ENCODE data around the gene SERPINI1. TPM values are rescaled to one million over a fixed set of nuclear protein-coding genes. Genes with fewer than 3 reads are reported as not detected.
"Not testable (repeated sequence)": the region's sequence is repeated elsewhere in the genome, so short reads cannot be mapped to it uniquely, and the experiment has no call there.

Gene SERPINI1
- polyA plus RNA-seq, 4 donors, result 0.54 to 5.6 (median 5.4) TPM; not detected in 1

GRCh38 chr3:167813169-167814123, 77.9 kb downstream of the SERPINI1 start:
- DNase-seq, result no peak
- no peaks in the 10 kb centered on the region for H3K36me3 ChIP-seq (ENCODE audit: control insufficient read depth in 3 of 3, insufficient read depth in 2 of 3, low read depth in 1 of 3, low read length in 3 of 3)
- 30 to 48% (median 47%) methylated on average over 6 of the region's 6 CpGs for WGBS, 3 donors
- no peaks in the 10 kb centered on the region for H3K9me3 ChIP-seq (ENCODE audit: control insufficient read depth in 2 of 2, insufficient read depth in 1 of 2, low read depth in 1 of 2, low read length in 1 of 2)
- no peaks in the 10 kb centered on the region for H3K4me1 ChIP-seq (ENCODE audit: control insufficient read depth in 3 of 3, insufficient read depth in 2 of 3, low read depth in 1 of 3, low read length in 2 of 3)
- no peak for FAIRE-seq
- no peak overlapping the region for H3K27ac ChIP-seq (ENCODE audit: low read depth in 1 of 3, low read length in 2 of 3)
- H3K27me3 ChIP-seq (ENCODE audit: control insufficient read depth in 3 of 3, insufficient read depth in 3 of 3, low read length in 3 of 3), result no peaks in the 10 kb centered on the region
- no peak overlapping the region for H3K4me3 ChIP-seq (ENCODE audit: low read depth in 1 of 3, low read length in 3 of 3)

GRCh38 chr3:167814441-167814951, 79.0 kb downstream of the SERPINI1 start:
- WGBS, 3 donors, result 49 to 79% (median 77%) methylated on average over 4 of the region's 4 CpGs
- DNase-seq, result no peak

DNA sequence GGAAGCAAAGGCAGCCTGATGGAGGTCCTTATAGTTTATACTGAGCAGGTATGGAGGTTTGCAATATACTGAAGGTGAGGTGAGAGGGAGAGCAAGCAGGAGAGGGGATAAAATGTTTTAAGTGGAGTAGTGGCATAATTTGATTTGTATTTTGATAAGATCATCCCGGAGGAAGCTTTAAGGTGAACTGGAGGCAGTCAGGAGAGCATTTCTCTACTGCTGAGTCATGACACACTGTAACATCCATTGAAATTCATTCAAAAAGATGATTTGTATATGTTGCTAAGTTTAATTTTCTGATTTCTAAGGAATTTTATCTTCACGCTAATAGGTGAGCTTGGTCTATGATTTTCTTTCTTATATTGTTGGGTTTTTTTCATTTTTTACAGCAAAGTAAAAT, 81.4 kb downstream of the SERPINI1 start:
- Histone ChIP-seq H3K27me3 (ENCODE audit: control insufficient read depth in 3 of 3, insufficient read depth in 3 of 3, low read length in 3 of 3) (no peaks in the 10 kb centered on the region), H3K27ac (ENCODE audit: low read depth in 1 of 3, low read length in 2 of 3) (no peak overlapping the region), H3K36me3 (ENCODE audit: control insufficient read depth in 3 of 3, insufficient read depth in 2 of 3, low read depth in 1 of 3, low read length in 3 of 3) (no peaks in the 10 kb centered on the region), H3K4me3 (ENCODE audit: low read depth in 1 of 3, low read length in 3 of 3) (no peak overlapping the region), H3K9me3 (ENCODE audit: control insufficient read depth in 2 of 2, insufficient read depth in 1 of 2, low read depth in 1 of 2, low read length in 1 of 2) (no peaks in the 10 kb centered on the region), H3K4me1 (ENCODE audit: control insufficient read depth in 3 of 3, insufficient read depth in 2 of 3, low read depth in 1 of 3, low read length in 2 of 3) (no peaks in the 10 kb centered on the region)
- FAIRE-seq, result no peak
- DNase-seq, result no peak
- WGBS, 3 donors, result 65 to 78% (median 77%) methylated on average over 2 of the region's 2 CpGs

More at GRCh38 chr3:167814441-167814951, 79.0 kb downstream of the SERPINI1 start:
- no peaks in the 10 kb centered on the region for H3K4me1 ChIP-seq (ENCODE audit: control insufficient read depth in 3 of 3, insufficient read depth in 2 of 3, low read depth in 1 of 3, low read length in 2 of 3)
- no peak overlapping the region for H3K27ac ChIP-seq (ENCODE audit: low read depth in 1 of 3, low read length in 2 of 3)
- H3K27me3 ChIP-seq (ENCODE audit: control insufficient read depth in 3 of 3, insufficient read depth in 3 of 3, low read length in 3 of 3), result no peaks in the 10 kb centered on the region
- H3K9me3 ChIP-seq (ENCODE audit: control insufficient read depth in 2 of 2, insufficient read depth in 1 of 2, low read depth in 1 of 2, low read length in 1 of 2), result no peaks in the 10 kb centered on the region
- no peak overlapping the region for H3K4me3 ChIP-seq (ENCODE audit: low read depth in 1 of 3, low read length in 3 of 3)
- no peaks in the 10 kb centered on the region for H3K36me3 ChIP-seq (ENCODE audit: control insufficient read depth in 3 of 3, insufficient read depth in 2 of 3, low read depth in 1 of 3, low read length in 3 of 3)
- no peak for FAIRE-seq

GRCh38 chr3:167820102-167820865, 84.8 kb downstream of the SERPINI1 start:
- no peak overlapping the region for H3K4me3 ChIP-seq (ENCODE audit: low read depth in 1 of 3, low read length in 3 of 3)
- H3K27me3 ChIP-seq (ENCODE audit: control insufficient read depth in 3 of 3, insufficient read depth in 3 of 3, low read length in 3 of 3), result no peaks in the 10 kb centered on the region
- H3K9me3 ChIP-seq (ENCODE audit: control insufficient read depth in 2 of 2, insufficient read depth in 1 of 2, low read depth in 1 of 2, low read length in 1 of 2), result no peaks in the 10 kb centered on the region
- no peak overlapping the region for H3K27ac ChIP-seq (ENCODE audit: low read depth in 1 of 3, low read length in 2 of 3)
- no peaks in the 10 kb centered on the region for H3K36me3 ChIP-seq (ENCODE audit: control insufficient read depth in 3 of 3, insufficient read depth in 2 of 3, low read depth in 1 of 3, low read length in 3 of 3)
- FAIRE-seq (no peak), DNase-seq (no peak)
- no peaks in the 10 kb centered on the region for H3K4me1 ChIP-seq (ENCODE audit: control insufficient read depth in 3 of 3, insufficient read depth in 2 of 3, low read depth in 1 of 3, low read length in 2 of 3)
- WGBS, 3 donors, result 90% methylated on average over 12 of the region's 12 CpGs

GRCh38 chr3:167821248-167821805, 85.8 kb downstream of the SERPINI1 start:
- no peaks in the 10 kb centered on the region for H3K9me3 ChIP-seq (ENCODE audit: control insufficient read depth in 2 of 2, insufficient read depth in 1 of 2, low read depth in 1 of 2, low read length in 1 of 2)
- H3K36me3 ChIP-seq (ENCODE audit: control insufficient read depth in 3 of 3, insufficient read depth in 2 of 3, low read depth in 1 of 3, low read length in 3 of 3), result no peaks in the 10 kb centered on the region
- no peak overlapping the region for H3K4me3 ChIP-seq (ENCODE audit: low read depth in 1 of 3, low read length in 3 of 3)
- FAIRE-seq (no peak), DNase-seq (no peak)
- no peaks in the 10 kb centered on the region for H3K4me1 ChIP-seq (ENCODE audit: control insufficient read depth in 3 of 3, insufficient read depth in 2 of 3, low read depth in 1 of 3, low read length in 2 of 3)
- no peaks in the 10 kb centered on the region for H3K27me3 ChIP-seq (ENCODE audit: control insufficient read depth in 3 of 3, insufficient read depth in 3 of 3, low read length in 3 of 3)
- H3K27ac ChIP-seq (ENCODE audit: low read depth in 1 of 3, low read length in 2 of 3), result no peak overlapping the region
- WGBS, 3 donors, result 95 to 96% (median 95%) methylated on average over 12 of the region's 12 CpGs

GRCh38 chr3:167823738-167824137, 88.2 kb downstream of the SERPINI1 start:
- DNase-seq (no peak), FAIRE-seq (no peak)
- Histone ChIP-seq H3K9me3 (ENCODE audit: control insufficient read depth in 2 of 2, insufficient read depth in 1 of 2, low read depth in 1 of 2, low read length in 1 of 2) (no peaks in the 10 kb centered on the region), H3K36me3 (ENCODE audit: control insufficient read depth in 3 of 3, insufficient read depth in 2 of 3, low read depth in 1 of 3, low read length in 3 of 3) (no peaks in the 10 kb centered on the region), H3K27ac (ENCODE audit: low read depth in 1 of 3, low read length in 2 of 3) (no peak overlapping the region), H3K4me1 (ENCODE audit: control insufficient read depth in 3 of 3, insufficient read depth in 2 of 3, low read depth in 1 of 3, low read length in 2 of 3) (no peaks in the 10 kb centered on the region), H3K27me3 (ENCODE audit: control insufficient read depth in 3 of 3, insufficient read depth in 3 of 3, low read length in 3 of 3) (no peaks in the 10 kb centered on the region), H3K4me3 (ENCODE audit: low read depth in 1 of 3, low read length in 3 of 3) (no peak overlapping the region)
- 73 to 79% (median 78%) methylated on average over 3 of the region's 3 CpGs for WGBS, 3 donors

DNA sequence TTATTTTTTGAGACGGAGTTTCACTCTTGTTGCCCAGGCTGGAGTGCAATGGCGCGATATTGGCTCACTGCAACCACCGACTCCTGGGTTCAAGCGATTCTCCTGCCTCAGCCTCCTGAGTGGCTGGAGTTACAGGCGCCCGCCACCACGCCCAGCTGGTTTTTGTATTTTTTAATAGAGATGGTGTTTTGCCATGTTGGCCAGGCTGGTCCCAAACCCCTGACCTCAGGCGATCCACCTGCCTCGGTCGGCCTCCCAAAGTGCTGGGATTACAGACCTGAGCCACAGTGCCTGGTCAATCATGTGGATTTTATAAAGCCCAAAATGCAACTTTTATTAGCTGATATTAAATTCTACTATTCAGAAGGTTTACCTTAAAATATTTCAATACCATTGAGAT, 92.1 kb downstream of the SERPINI1 start:
- WGBS, 3 donors, result 94 to 97% (median 97%) methylated on average over 11 of the region's 11 CpGs
- not testable (repeated sequence) for H3K9me3 ChIP-seq (ENCODE audit: control insufficient read depth in 2 of 2, insufficient read depth in 1 of 2, low read depth in 1 of 2, low read length in 1 of 2); H3K27me3 ChIP-seq (ENCODE audit: control insufficient read depth in 3 of 3, insufficient read depth in 3 of 3, low read length in 3 of 3); DNase-seq; H3K4me3 ChIP-seq (ENCODE audit: low read depth in 1 of 3, low read length in 3 of 3); H3K27ac ChIP-seq (ENCODE audit: low read depth in 1 of 3, low read length in 2 of 3); H3K36me3 ChIP-seq (ENCODE audit: control insufficient read depth in 3 of 3, insufficient read depth in 2 of 3, low read depth in 1 of 3, low read length in 3 of 3); FAIRE-seq; H3K4me1 ChIP-seq (ENCODE audit: control insufficient read depth in 3 of 3, insufficient read depth in 2 of 3, low read depth in 1 of 3, low read length in 2 of 3)

GRCh38 chr3:167829071-167829470, 93.5 kb downstream of the SERPINI1 start:
- Histone ChIP-seq H3K27me3 (ENCODE audit: control insufficient read depth in 3 of 3, insufficient read depth in 3 of 3, low read length in 3 of 3) (no peaks in the 10 kb centered on the region), H3K9me3 (ENCODE audit: control insufficient read depth in 2 of 2, insufficient read depth in 1 of 2, low read depth in 1 of 2, low read length in 1 of 2) (no peaks in the 10 kb centered on the region), H3K4me1 (ENCODE audit: control insufficient read depth in 3 of 3, insufficient read depth in 2 of 3, low read depth in 1 of 3, low read length in 2 of 3) (no peaks in the 10 kb centered on the region), H3K4me3 (ENCODE audit: low read depth in 1 of 3, low read length in 3 of 3) (no peak overlapping the region), H3K36me3 (ENCODE audit: control insufficient read depth in 3 of 3, insufficient read depth in 2 of 3, low read depth in 1 of 3, low read length in 3 of 3) (no peaks in the 10 kb centered on the region), H3K27ac (ENCODE audit: low read depth in 1 of 3, low read length in 2 of 3) (no peak overlapping the region)
- DNase-seq, result no peak
- 84 to 91% (median 90%) methylated on average over 2 of the region's 2 CpGs for WGBS, 3 donors
- no peak for FAIRE-seq

Measured in small intestine (tissue), 7 donors.